IgD-negative memory B cell (primary cell): ENCODE measurements around the gene ADORA3. TPM values are rescaled to one million over a fixed set of nuclear protein-coding genes. Genes with fewer than 3 reads are reported as not detected.

ENCODE experiments used
- H3K27ac Mint-ChIP-seq, 3 donors: one replicate each; pipeline ENCODE4 v1.8.0; 2020 to 2022; ENCODE audit warnings: mild to moderate bottlenecking in 3 of 3, mixed read lengths in 3 of 3, moderate library complexity in 1 of 3
- H3K27me3 Mint-ChIP-seq: one replicate; pipeline ENCODE4 v1.8.0; 2021; ENCODE audit warnings: mixed read lengths
- H3K36me3 Mint-ChIP-seq: one replicate; pipeline ENCODE4 v1.8.0; 2020; ENCODE audit warnings: mild to moderate bottlenecking, mixed read lengths
- H3K4me1 Mint-ChIP-seq, 3 donors: one replicate each; pipeline ENCODE4 v1.8.0; 2020 to 2022; ENCODE audit warnings: mixed read lengths in 3 of 3, mild to moderate bottlenecking in 1 of 3
- H3K4me3 Mint-ChIP-seq, 4 donors: one replicate each; pipeline ENCODE4 v1.8.0; 2020 to 2022; ENCODE audit warnings: mild to moderate bottlenecking in 4 of 4, mixed read lengths in 4 of 4, moderate library complexity in 3 of 4
- H3K9me3 Mint-ChIP-seq, 3 donors: one replicate each; pipeline ENCODE4 v1.8.0; 2020 to 2021; ENCODE audit warnings: mixed read lengths in 3 of 3, mild to moderate bottlenecking in 1 of 3
- polyA plus RNA-seq: library from polyadenylated mRNA; unstranded; fragments of 300-500 nt; fragmentation: Illumina TruSeq; gene quantifications from one replicate; pipeline ENCODE4 v1.2.3, GENCODE V29; 2021

The ADORA3 gene
- polyA plus RNA-seq, 1 donor from 2014 or later, result 0.44 TPM

DNA sequence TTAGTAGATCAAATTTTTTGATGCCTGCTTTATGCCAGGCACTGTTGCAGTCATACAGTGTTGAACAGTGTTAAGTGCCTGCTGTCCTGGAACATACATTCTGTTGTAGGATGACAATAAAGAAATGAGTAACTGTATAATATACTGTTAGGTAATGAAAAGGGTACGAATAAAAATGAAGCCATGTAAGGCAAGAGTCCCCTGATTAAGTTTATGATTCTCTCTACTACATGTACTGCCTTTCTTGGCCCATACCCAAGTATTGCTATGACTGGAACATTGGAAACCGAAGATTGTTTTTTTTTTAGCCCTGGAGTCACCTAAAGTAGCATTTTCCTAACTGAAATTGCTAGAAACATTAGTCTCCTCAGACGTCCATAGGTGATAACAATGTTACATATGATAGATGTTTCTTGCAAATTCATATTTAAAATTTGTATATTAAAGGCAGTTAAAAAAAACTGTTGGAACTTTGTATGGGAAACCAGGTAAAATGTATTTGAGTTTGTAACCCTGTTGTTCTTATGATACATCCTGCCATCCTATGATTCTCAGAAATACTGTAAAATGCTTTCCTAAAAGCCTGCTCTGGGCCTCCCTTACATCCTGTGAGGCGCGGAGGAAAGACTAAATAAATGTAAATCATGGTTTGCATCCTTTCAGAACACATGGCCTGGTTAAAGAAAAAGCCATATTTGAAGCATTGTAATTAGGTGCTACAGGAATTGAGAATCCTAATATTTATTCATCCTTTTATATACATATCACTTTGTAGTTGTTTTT is 48.4 kb downstream of the ADORA3 start:
- Mint-ChIP-seq H3K36me3 (peaks cover 11% of the 10 kb centered on the region), H3K27ac (peak overlapping the region; percentile 9 to 90 (median 45)), H3K4me1 (peaks cover 19 to 33% (median 32%) of the 10 kb centered on the region in 3 donors), H3K9me3 (no peaks in the 10 kb centered on the region), H3K4me3 (peak overlapping the region in 2 of 4 donors; percentile 43 to 44), H3K27me3 (no peaks in the 10 kb centered on the region)

DNA sequence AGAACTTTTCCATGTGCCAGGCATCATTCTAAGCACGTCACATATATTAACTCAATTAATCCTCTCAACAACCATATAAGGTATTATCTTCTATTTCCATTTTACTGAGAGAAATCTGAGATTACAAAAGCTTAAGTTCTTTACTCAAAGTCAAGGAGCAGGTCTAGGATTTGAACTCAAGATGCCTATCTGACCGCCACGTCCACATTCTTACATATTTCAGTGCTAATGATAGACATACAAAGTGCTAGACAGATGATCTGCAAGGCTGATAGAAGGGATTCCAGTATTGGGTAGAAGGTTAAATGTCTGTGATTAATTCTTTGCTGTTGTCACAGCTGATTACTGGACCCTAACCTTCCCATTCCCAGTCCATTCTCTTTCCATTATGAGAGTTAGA is 49.7 kb downstream of the ADORA3 start:
- Mint-ChIP-seq H3K4me1 (peaks cover 26 to 41% (median 39%) of the 10 kb centered on the region in 3 donors), H3K9me3 (no peaks in the 10 kb centered on the region), H3K4me3 (no peak overlapping the region), H3K36me3 (peaks cover 14% of the 10 kb centered on the region), H3K27me3 (no peaks in the 10 kb centered on the region), H3K27ac (no peak overlapping the region)

DNA sequence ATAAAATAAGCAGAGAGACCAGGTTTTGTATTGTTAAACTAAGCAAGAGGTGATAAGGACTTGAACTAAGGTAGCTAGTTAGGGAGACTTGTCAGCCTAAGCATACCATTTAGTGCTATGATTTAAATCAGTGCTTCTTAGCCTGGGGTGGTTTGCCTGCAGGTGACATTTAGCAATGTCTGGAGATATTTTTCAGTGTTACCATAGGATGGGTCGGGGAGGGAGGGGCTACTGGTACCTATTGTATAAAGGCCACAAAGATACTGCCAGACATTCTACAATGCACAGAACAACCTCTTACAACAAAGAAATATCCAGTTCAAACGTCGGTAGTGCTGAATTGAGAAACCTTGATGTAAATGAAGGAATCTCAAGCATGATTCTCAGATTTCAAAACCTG is 50.9 kb downstream of the ADORA3 start:
- peaks cover 33 to 49% (median 48%) of the 10 kb centered on the region in 3 donors for H3K4me1 Mint-ChIP-seq
- H3K9me3 Mint-ChIP-seq, result no peaks in the 10 kb centered on the region
- H3K36me3 Mint-ChIP-seq, result peaks cover 10% of the 10 kb centered on the region
- H3K27me3 Mint-ChIP-seq, result no peaks in the 10 kb centered on the region
- no peak overlapping the region for H3K4me3 Mint-ChIP-seq
- no peak overlapping the region for H3K27ac Mint-ChIP-seq

DNA sequence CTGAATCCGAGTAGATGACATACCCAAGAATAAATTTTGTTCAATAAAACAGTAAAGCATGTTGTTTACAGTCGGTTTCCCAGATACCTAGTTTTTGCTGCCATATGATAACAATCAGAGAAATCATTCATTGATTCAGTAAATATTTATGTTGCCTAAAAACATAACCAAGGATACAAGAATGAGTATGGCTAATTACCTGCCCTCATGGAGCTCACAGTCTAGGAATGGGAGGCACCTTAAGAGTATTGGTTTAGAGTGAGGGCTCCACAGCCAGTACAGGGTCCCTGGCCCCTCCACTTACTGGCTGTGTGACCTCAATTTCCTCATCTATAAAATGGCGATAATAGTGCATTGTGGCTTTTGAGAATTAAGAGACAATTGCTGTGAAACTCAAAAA is 53.2 kb downstream of the ADORA3 start:
- no peaks in the 10 kb centered on the region for H3K27me3 Mint-ChIP-seq
- H3K36me3 Mint-ChIP-seq, result peaks cover 10% of the 10 kb centered on the region
- H3K4me3 Mint-ChIP-seq, result peak overlapping the region; percentile 99 to 100 (median 100)
- H3K27ac Mint-ChIP-seq, result peak overlapping the region; percentile 93 to 99 (median 99)
- peaks cover 46 to 59% (median 57%) of the 10 kb centered on the region in 3 donors for H3K4me1 Mint-ChIP-seq
- no peaks in the 10 kb centered on the region for H3K9me3 Mint-ChIP-seq

DNA sequence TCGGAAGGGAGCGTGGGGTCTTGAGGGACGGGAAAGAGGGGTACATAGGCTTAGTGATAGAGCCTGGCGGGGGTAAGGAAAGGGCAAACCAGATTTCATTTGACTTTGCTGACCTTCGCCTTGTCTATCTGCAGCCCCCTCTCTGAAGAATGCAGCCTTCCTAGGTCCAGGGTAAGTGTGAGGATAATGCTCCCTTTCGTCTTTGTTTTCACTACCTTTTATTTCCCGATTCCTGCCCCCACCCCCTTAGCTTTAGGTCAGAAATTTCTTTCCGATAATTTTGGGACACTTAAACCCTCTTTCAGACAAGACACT is 53.8 kb downstream of the ADORA3 start:
- Mint-ChIP-seq H3K27me3 (no peaks in the 10 kb centered on the region), H3K36me3 (peaks cover 8% of the 10 kb centered on the region), H3K27ac (peak overlapping the region; percentile 93 to 99 (median 99)), H3K4me1 (peaks cover 42 to 55% (median 52%) of the 10 kb centered on the region in 3 donors), H3K4me3 (peak overlapping the region; percentile 99 to 100 (median 100)), H3K9me3 (no peaks in the 10 kb centered on the region)

Other genes with a start within 250 kb of the ADORA3 start
- 1.0 TPM for gene CHIA, start 212.8 kb downstream of the ADORA3 start, polyA plus RNA-seq
- 1.5 TPM for gene OVGP1, start 75.9 kb downstream of the ADORA3 start, polyA plus RNA-seq
- gene WDR77, start 54.4 kb downstream of the ADORA3 start, polyA plus RNA-seq, result 48.1 TPM
- 390 TPM for gene ATP5PB, start 54.2 kb downstream of the ADORA3 start, polyA plus RNA-seq
- 120 TPM for gene C1orf162, start 29.6 kb downstream of the ADORA3 start, polyA plus RNA-seq
- not detected for gene TMIGD3, start within 50 bp of the ADORA3 start, polyA plus RNA-seq
- 44.9 TPM for gene RAP1A, start 116.2 kb upstream of the ADORA3 start, polyA plus RNA-seq
- 1.3 TPM for gene INKA2, start 235.8 kb upstream of the ADORA3 start, polyA plus RNA-seq